HepG2 (cell line): ENCODE measurements around the gene RNPEPL1. TPM values are rescaled to one million over a fixed set of nuclear protein-coding genes. Genes with fewer than 3 reads are reported as not detected.

Experiments
- DR1 ChIP-seq: sonication (generic); formaldehyde crosslinking; IDR thresholded peaks from 2 replicates; pipeline ENCODE4 v1.8.0; 2021; ENCODE audit warnings: mild to moderate bottlenecking, missing genetic modification reagents, inconsistent platforms
- polyA plus RNA-seq, 8 experiments: library from polyadenylated mRNA; depleted of rRNA in 3 of 8; stranded (reverse) in 7 of 8; unstranded in 1 of 8; fragments of >200 nt; fragmentation: Illumina TruSeq in 4 of 8; extraction: Trizol in 4 of 8; gene quantifications; 2 replicates each; pipeline versions ENCODE4 v1.2.1 to v1.2.3, GENCODE V29; 2011 to 2016; ENCODE audit warnings: low read depth in 4 of 8, missing spikeins in 1 of 8, mixed read lengths in 1 of 8; ENCODE audit not compliant: insufficient read depth in 1 of 8
- total RNA-seq, 5 experiments: library from RNA; depleted of rRNA; stranded (reverse); fragments of >200 nt; fragmentation: Illumina TruSeq; extraction: Trizol; gene quantifications; 2 replicates each; pipeline ENCODE4 v1.2.3, GENCODE V29; 2016; ENCODE audit warnings: low read depth in 1 of 5

Gene RNPEPL1
- total and polyA plus RNA-seq, 2 of the 13 experiments (the other 11 are each of a cell fraction or from before 2014, with no cell fraction given) = 13.0 to 18.0 TPM

DNA sequence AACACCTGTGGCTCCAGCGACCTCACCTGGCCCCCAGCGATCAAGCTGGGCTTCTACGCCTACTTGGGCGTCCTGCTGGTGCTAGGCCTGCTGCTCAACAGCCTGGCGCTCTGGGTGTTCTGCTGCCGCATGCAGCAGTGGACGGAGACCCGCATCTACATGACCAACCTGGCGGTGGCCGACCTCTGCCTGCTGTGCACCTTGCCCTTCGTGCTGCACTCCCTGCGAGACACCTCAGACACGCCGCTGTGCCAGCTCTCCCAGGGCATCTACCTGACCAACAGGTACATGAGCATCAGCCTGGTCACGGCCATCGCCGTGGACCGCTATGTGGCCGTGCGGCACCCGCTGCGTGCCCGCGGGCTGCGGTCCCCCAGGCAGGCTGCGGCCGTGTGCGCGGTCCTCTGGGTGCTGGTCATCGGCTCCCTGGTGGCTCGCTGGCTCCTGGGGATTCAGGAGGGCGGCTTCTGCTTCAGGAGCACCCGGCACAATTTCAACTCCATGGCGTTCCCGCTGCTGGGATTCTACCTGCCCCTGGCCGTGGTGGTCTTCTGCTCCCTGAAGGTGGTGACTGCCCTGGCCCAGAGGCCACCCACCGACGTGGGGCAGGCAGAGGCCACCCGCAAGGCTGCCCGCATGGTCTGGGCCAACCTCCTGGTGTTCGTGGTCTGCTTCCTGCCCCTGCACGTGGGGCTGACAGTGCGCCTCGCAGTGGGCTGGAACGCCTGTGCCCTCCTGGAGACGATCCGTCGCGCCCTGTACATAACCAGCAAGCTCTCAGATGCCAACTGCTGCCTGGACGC, 61.9 kb downstream of the RNPEPL1 start (continued):
- TF ChIP-seq DR1 = no peak
- TF ChIP-seq, all 625 proteins: peak for 6

Other genes starting within 250 kb of the RNPEPL1 start
- gene GPC1, start 132.8 kb upstream of the RNPEPL1 start, total RNA-seq (2016; rRNA removed; fragmentation: Illumina TruSeq; extraction: Trizol) = 2.1 and 5.5 TPM in 2 replicates
- gene GPC1, start 132.8 kb upstream of the RNPEPL1 start, polyA plus RNA-seq (2011; rRNA removed) = 4.0 and 4.8 TPM in 2 replicates
- gene ANKMY1, start 10.5 kb upstream of the RNPEPL1 start, total RNA-seq (2016; rRNA removed; fragmentation: Illumina TruSeq; extraction: Trizol) = 7.3 and 11.7 TPM in 2 replicates
- 18.8 and 20.5 TPM in 2 replicates for gene ANKMY1, start 10.5 kb upstream of the RNPEPL1 start, polyA plus RNA-seq (2011; rRNA removed)
- 2.5 and 5.2 TPM in 2 replicates for gene DUSP28, start 8.1 kb upstream of the RNPEPL1 start, total RNA-seq (2016; rRNA removed; fragmentation: Illumina TruSeq; extraction: Trizol)
- 6.7 and 8.6 TPM in 2 replicates for gene DUSP28, start 8.1 kb upstream of the RNPEPL1 start, polyA plus RNA-seq (2011; rRNA removed)
- gene CAPN10, start 18.2 kb downstream of the RNPEPL1 start, total RNA-seq (2016; rRNA removed; fragmentation: Illumina TruSeq; extraction: Trizol) = 16.5 and 32.4 TPM in 2 replicates
- 27.6 and 40.7 TPM in 2 replicates for gene CAPN10, start 18.2 kb downstream of the RNPEPL1 start, polyA plus RNA-seq (2011; rRNA removed)
- 21.6 and 27.1 TPM in 2 replicates for gene GPR35, start 57.0 kb downstream of the RNPEPL1 start, total RNA-seq (2016; rRNA removed; fragmentation: Illumina TruSeq; extraction: Trizol)
- 44.2 and 60.8 TPM in 2 replicates for gene GPR35, start 57.0 kb downstream of the RNPEPL1 start, polyA plus RNA-seq (2011; rRNA removed)
- gene AQP12B, start 114.4 kb downstream of the RNPEPL1 start, total RNA-seq (2016; rRNA removed; fragmentation: Illumina TruSeq; extraction: Trizol) = not detected in 2 replicates
- gene AQP12B, start 114.4 kb downstream of the RNPEPL1 start, polyA plus RNA-seq (2011; rRNA removed) = not detected in 2 replicates
- gene AQP12A, start 123.4 kb downstream of the RNPEPL1 start, total RNA-seq (2016; rRNA removed; fragmentation: Illumina TruSeq; extraction: Trizol) = not detected in 2 replicates
- 0.20 TPM in 1 of 2 replicates, not detected in the other for gene AQP12A, start 123.4 kb downstream of the RNPEPL1 start, polyA plus RNA-seq (2011; rRNA removed)